NCI-H226 (cell line): ENCODE data around the gene MACC1.
"Not testable (repeated sequence)": the region's sequence is repeated elsewhere in the genome, so short reads cannot be mapped to it uniquely, and the experiment has no call there.

Experiments
- DNase-seq: peaks from one replicate; pipeline ENCODE4 v3.0.0-alpha.2; 2015

MACC1 gene

GRCh38 chr7:20206104-20206896 lies 10.9 kb downstream of the MACC1 start:
- DNase-seq = no peak

GRCh38 chr7:20203316-20203715 lies 13.9 kb downstream of the MACC1 start:
- DNase-seq = no peak

- no peak for DNase-seq
Observed at GRCh38 chr7:20201380-20201779, 15.8 kb downstream of the MACC1 start.

- DNase-seq = no peak
Observed at GRCh38 chr7:20200971-20201370, 16.2 kb downstream of the MACC1 start.

GRCh38 chr7:20200361-20200760 lies 16.8 kb downstream of the MACC1 start:
- no peak for DNase-seq

GRCh38 chr7:20199015-20199737 lies 18.0 kb downstream of the MACC1 start:
- peak; percentile 96 for DNase-seq

- no peak for DNase-seq
Observed at GRCh38 chr7:20198260-20198659, 18.9 kb downstream of the MACC1 start.

GRCh38 chr7:20197837-20198236 lies 19.3 kb downstream of the MACC1 start:
- no peak for DNase-seq

- no peak for DNase-seq
Observed at GRCh38 chr7:20197125-20197748, 19.9 kb downstream of the MACC1 start.

- DNase-seq = no peak
Observed at GRCh38 chr7:20194343-20194995, 22.7 kb downstream of the MACC1 start.

- DNase-seq = no peak
Observed at GRCh38 chr7:20193873-20194272, 23.3 kb downstream of the MACC1 start.

- no peak for DNase-seq
Observed at GRCh38 chr7:20193242-20193777, 23.9 kb downstream of the MACC1 start.

GRCh38 chr7:20191391-20191869 lies 25.8 kb downstream of the MACC1 start:
- no peak for DNase-seq

GRCh38 chr7:20190560-20191390 lies 26.4 kb downstream of the MACC1 start:
- DNase-seq = no peak

- DNase-seq = no peak
Observed at GRCh38 chr7:20189852-20190251, 27.3 kb downstream of the MACC1 start.

GRCh38 chr7:20188567-20188966 lies 28.6 kb downstream of the MACC1 start:
- no peak for DNase-seq

GRCh38 chr7:20187850-20188249 lies 29.3 kb downstream of the MACC1 start:
- DNase-seq = not testable (repeated sequence)

GRCh38 chr7:20185988-20186387 lies 31.2 kb downstream of the MACC1 start:
- DNase-seq = no peak

GRCh38 chr7:20183086-20183485 lies 34.1 kb downstream of the MACC1 start:
- DNase-seq = no peak

- DNase-seq = no peak
Observed at GRCh38 chr7:20176578-20177242, 40.5 kb downstream of the MACC1 start.

GRCh38 chr7:20173828-20174227 lies 43.4 kb downstream of the MACC1 start:
- DNase-seq = no peak
